Cardiac fibroblast (primary cell): ENCODE measurements around the gene STX8.
"Not testable (repeated sequence)": the region's sequence is repeated elsewhere in the genome, so short reads cannot be mapped to it uniquely, and the experiment has no call there.

Source experiments
- DNase-seq, 2 donors: peaks; one replicate each; pipeline versions ENCODE4 v3.0.0 to v3.0.0-alpha.2; 2010; ENCODE audit warnings: low read depth in 2 of 2
- H3K4me3 ChIP-seq, 2 donors: replicated peaks in 1 of 2; 1 replicate in 1 of 2; 2 replicates in 1 of 2; pipeline ENCODE4 v1.5.1; 2011; ENCODE audit warnings: low read depth in 2 of 2, low read length in 2 of 2, mild to moderate bottlenecking in 2 of 2, moderate library complexity in 1 of 2
- TF ChIP-seq, protein P1 (sequence below): IDR thresholded peaks from one replicate; pipeline ENCODE4 v1.5.1; 2011; ENCODE audit warnings: low read depth, mild to moderate bottlenecking, low read length, inconsistent platforms

The STX8 gene

DNA sequence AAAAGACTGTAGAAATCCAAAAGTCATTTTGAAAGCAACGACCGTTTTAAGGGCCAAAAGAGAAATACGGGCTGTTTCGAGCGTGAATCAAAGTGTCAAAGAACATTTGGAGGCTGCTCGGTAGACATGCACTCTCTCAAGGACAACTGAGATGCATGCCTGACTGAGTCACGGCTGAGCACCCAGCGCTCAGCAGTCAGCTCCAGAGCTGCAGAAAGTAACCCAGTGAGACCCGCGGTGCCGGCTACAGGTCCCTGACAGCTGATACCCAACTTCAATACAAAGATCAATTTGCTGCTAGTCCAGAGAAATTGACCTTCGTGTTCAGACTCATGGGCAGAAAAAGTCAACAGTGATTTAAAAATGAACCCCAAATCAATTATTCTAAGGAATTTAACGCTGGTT lies 214.9 kb downstream of the STX8 start:
- TF ChIP-seq, protein P1, sequence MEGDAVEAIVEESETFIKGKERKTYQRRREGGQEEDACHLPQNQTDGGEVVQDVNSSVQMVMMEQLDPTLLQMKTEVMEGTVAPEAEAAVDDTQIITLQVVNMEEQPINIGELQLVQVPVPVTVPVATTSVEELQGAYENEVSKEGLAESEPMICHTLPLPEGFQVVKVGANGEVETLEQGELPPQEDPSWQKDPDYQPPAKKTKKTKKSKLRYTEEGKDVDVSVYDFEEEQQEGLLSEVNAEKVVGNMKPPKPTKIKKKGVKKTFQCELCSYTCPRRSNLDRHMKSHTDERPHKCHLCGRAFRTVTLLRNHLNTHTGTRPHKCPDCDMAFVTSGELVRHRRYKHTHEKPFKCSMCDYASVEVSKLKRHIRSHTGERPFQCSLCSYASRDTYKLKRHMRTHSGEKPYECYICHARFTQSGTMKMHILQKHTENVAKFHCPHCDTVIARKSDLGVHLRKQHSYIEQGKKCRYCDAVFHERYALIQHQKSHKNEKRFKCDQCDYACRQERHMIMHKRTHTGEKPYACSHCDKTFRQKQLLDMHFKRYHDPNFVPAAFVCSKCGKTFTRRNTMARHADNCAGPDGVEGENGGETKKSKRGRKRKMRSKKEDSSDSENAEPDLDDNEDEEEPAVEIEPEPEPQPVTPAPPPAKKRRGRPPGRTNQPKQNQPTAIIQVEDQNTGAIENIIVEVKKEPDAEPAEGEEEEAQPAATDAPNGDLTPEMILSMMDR, result no peak
- H3K4me3 ChIP-seq, result no peak overlapping the region
- peak in 1 of 2 donors; percentile 51 for DNase-seq

DNA sequence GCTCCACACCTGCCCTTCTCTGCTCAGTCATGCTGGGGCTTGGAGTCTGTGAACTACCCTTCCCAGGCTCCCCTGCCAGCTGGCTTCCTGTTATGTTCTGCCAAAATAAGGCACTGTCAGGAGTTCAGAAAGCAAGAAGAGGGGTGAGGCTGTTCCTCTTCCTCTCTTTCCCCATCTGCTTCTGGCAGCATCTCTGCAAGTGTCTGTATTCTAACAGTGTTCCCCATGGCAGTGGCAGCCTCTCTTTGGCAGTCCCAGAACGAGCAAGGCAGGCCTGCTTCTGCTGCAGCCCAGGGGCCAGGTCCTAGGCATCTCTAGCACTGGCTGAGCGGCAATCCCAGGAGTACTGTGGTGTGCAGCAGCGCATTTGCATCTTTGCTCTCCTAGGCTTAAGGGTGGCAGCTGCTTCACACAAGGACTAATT lies 219.1 kb downstream of the STX8 start:
- DNase-seq, result peak in 1 of 2 donors; percentile 20
- TF ChIP-seq, protein P1, result no peak
- no peak overlapping the region for H3K4me3 ChIP-seq

- TF ChIP-seq, protein P1, result no peak
- H3K4me3 ChIP-seq, result no peak overlapping the region
- DNase-seq, result no peak
These were observed 219.8 kb downstream of the STX8 start for GRCh38 chr17:9355846-9356245.

GRCh38 chr17:9355231-9355630 lies 220.4 kb downstream of the STX8 start:
- not testable (repeated sequence) for H3K4me3 ChIP-seq, DNase-seq

DNA sequence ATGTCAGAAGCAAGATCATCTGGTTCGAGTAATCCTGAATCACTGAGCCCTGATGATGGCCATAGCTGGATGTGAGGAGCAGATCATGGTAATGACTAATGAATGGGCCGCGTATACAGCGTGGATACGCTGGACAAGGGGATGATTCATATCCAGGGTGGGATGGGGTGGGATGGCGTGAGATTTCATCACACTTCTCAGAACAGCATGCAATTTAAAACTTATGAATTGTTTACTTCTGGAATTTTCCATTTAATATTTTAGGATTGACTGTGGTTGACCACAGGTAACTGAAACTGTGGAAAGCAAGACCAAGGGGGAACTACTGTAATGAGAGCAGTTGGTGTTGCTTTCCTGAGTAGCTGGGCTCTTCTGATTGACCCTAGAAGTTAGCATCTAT lies 225.5 kb downstream of the STX8 start:
- TF ChIP-seq, protein P1, result no peak
- DNase-seq, result peak; percentile 82 to 98
- no peak overlapping the region for H3K4me3 ChIP-seq

DNA sequence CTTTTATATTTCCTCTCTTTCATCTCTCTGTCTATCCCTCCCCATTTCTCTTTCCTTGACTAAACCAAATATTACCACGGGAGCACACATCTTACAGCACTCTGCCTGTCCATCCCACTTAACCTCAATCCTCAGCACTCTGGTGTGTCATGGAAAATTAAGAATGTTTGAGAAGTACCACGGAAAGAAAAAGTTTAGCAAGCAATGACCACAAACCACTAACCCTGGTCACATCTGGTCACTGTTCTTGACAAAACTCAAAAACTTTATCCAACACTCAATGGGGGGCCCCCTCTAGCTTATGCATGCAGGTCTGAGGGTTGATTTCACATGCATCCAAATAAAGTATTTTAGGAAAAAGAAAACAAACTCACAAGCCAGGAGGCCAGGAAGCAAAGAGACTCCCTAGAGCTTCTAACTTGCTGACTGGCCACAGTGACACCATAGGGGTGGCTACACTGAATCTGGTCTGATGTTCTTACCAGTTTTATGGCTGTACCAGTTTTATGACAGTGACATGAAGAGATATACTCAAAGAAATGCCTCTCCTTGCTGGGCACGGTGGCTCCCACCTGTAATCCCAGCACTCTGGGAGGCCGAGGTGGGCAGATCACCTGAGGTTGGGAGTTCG lies 229.2 kb downstream of the STX8 start:
- TF ChIP-seq, protein P1, result no peak
- no peak overlapping the region for H3K4me3 ChIP-seq
- DNase-seq, result peak; percentile 42 to 56

- H3K4me3 ChIP-seq, result no peak overlapping the region
- TF ChIP-seq, protein P1, result no peak
- DNase-seq, result peak in 1 of 2 donors; percentile 35
These were observed 232.1 kb downstream of the STX8 start for GRCh38 chr17:9343516-9343915.
